ENCODE data around the gene RFX6. TPM values are rescaled to one million over a fixed set of nuclear protein-coding genes. Genes with fewer than 3 reads are reported as not detected.

Gene RFX6
- total and polyA plus RNA-seq, 4 donors: 0.01 to 1.5 TPM; not detected in 2

- DNase-seq (no peak), ATAC-seq (ENCODE audit: insufficient read depth, low FRiP score) (no peak)
- H3K27me3 ChIP-seq (ENCODE audit: control insufficient read depth in 3 of 3, insufficient read depth in 3 of 3, low read length in 2 of 3): no peaks in the 10 kb centered on the region
- no peak overlapping the region for H3K4me3 ChIP-seq
- H3K27ac ChIP-seq (ENCODE audit: low read depth in 1 of 2, low read length in 1 of 2): no peak overlapping the region
- H3K4me1 ChIP-seq (ENCODE audit: control insufficient read depth in 5 of 5, insufficient read depth in 5 of 5, low read length in 5 of 5): no peaks in the 10 kb centered on the region
- no peaks in the 10 kb centered on the region for H3K9me3 ChIP-seq (ENCODE audit: control insufficient read depth in 4 of 4, insufficient read depth in 3 of 4, low read length in 3 of 4)
- H3K36me3 ChIP-seq (ENCODE audit: control insufficient read depth in 4 of 4, insufficient read depth in 4 of 4, low read length in 4 of 4): no peaks in the 10 kb centered on the region
- WGBS, 2 donors: 56 to 65% methylated on average over 6 of the region's 6 CpGs
- no peak overlapping the region for H3K9ac ChIP-seq (ENCODE audit: insufficient read depth in 1 of 2, low read length in 2 of 2)
- TF ChIP-seq CTCF (IDR thresholded peaks at IDR 0.05; ENCODE audit: control extremely low read depth, extremely low read depth): no peak
Observed at GRCh38 chr6:116966675-116967576, 89.9 kb downstream of the RFX6 start.

DNA sequence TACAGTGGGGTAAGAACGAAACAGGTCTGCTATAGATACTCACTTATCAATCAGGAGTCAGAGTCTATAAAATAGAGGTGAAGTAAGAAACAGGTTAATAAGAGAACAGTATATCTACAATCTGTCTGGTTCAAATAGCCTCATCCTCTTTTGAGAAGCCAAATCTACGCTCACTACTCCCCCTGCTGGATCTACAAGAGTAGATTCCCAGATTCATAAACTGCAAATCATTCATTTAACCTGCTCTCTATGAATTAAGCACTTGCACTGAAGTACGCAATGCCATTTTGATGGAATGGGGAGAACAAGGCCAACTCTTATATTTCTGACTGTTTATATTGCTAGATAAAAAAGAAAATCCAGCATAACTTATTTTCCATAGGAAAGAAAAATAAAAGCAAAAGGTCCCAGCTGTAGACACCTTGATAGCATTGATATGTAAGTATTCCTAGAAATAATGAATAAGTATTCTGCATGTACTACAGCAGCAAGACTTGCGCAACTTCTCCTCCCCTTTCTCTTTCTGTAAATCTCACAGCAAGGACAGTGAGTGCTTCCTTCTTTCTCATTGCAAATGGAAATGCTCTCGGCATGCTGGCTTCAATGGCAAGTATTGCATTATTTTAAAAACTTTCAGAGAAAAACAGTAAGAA, 92.3 kb downstream of the RFX6 start:
- DNase-seq: peak; percentile 23 to 78 (median 70)
- TF ChIP-seq CTCF (IDR thresholded peaks at IDR 0.05; ENCODE audit: control extremely low read depth, extremely low read depth): peak; percentile 5
- 27% methylated on average over 5 of the region's 5 CpGs for WGBS, 2 donors

GRCh38 chr6:116971959-116972358, 94.9 kb downstream of the RFX6 start:
- ATAC-seq (ENCODE audit: insufficient read depth, low FRiP score): no peak
- Histone ChIP-seq H3K27ac (ENCODE audit: low read depth in 1 of 2, low read length in 1 of 2) (no peak overlapping the region), H3K4me3 (no peak overlapping the region), H3K36me3 (ENCODE audit: control insufficient read depth in 4 of 4, insufficient read depth in 4 of 4, low read length in 4 of 4) (no peaks in the 10 kb centered on the region), H3K9me3 (ENCODE audit: control insufficient read depth in 4 of 4, insufficient read depth in 3 of 4, low read length in 3 of 4) (no peaks in the 10 kb centered on the region), H3K9ac (ENCODE audit: insufficient read depth in 1 of 2, low read length in 2 of 2) (no peak overlapping the region), H3K27me3 (ENCODE audit: control insufficient read depth in 3 of 3, insufficient read depth in 3 of 3, low read length in 2 of 3) (no peaks in the 10 kb centered on the region), H3K4me1 (ENCODE audit: control insufficient read depth in 5 of 5, insufficient read depth in 5 of 5, low read length in 5 of 5) (no peaks in the 10 kb centered on the region)
- TF ChIP-seq CTCF (IDR thresholded peaks at IDR 0.05; ENCODE audit: control extremely low read depth, extremely low read depth): no peak
- WGBS, 2 donors: 0 to 1% methylated on average over 1 of the region's 1 CpG
- DNase-seq: peak; percentile 26 to 68 (median 68)

More for the DNA sequence above, 92.3 kb downstream of the RFX6 start:
- Histone ChIP-seq H3K4me1 (ENCODE audit: control insufficient read depth in 5 of 5, insufficient read depth in 5 of 5, low read length in 5 of 5) (no peaks in the 10 kb centered on the region), H3K9me3 (ENCODE audit: control insufficient read depth in 4 of 4, insufficient read depth in 3 of 4, low read length in 3 of 4) (no peaks in the 10 kb centered on the region), H3K27me3 (ENCODE audit: control insufficient read depth in 3 of 3, insufficient read depth in 3 of 3, low read length in 2 of 3) (no peaks in the 10 kb centered on the region), H3K36me3 (ENCODE audit: control insufficient read depth in 4 of 4, insufficient read depth in 4 of 4, low read length in 4 of 4) (no peaks in the 10 kb centered on the region), H3K27ac (ENCODE audit: low read depth in 1 of 2, low read length in 1 of 2) (no peak overlapping the region), H3K9ac (ENCODE audit: insufficient read depth in 1 of 2, low read length in 2 of 2) (no peak overlapping the region), H3K4me3 (no peak overlapping the region)
- no peak for ATAC-seq (ENCODE audit: insufficient read depth, low FRiP score)
